GM12891 (cell line): ENCODE results near the gene MRPL33.
"Not testable (repeated sequence)": the region's sequence is repeated elsewhere in the genome, so short reads cannot be mapped to it uniquely, and the experiment has no call there.

Source experiments
- POLR2A ChIP-seq: IDR thresholded peaks from 2 replicates; pipeline ENCODE4 v1.6.1; 2011; ENCODE audit warnings: low read depth, low read length, control low read depth
- POLR2AphosphoS5 ChIP-seq: IDR thresholded peaks from 2 replicates; pipeline ENCODE4 v1.6.1; 2011; ENCODE audit warnings: low read depth, low read length, control low read depth
- POU2F2 ChIP-seq: IDR thresholded peaks from 2 replicates; pipeline ENCODE4 v1.6.1; 2011; ENCODE audit warnings: low read depth, mild to moderate bottlenecking, control low read depth, low read length, moderate library complexity
- SPI1 ChIP-seq: IDR thresholded peaks from 2 replicates; pipeline ENCODE4 v1.6.1; 2011; ENCODE audit warnings: low read depth, low read length, control low read depth
- TAF1 ChIP-seq: IDR thresholded peaks from 2 replicates; pipeline ENCODE4 v1.6.1; 2011; ENCODE audit warnings: low read depth, low read length, control low read depth

GRCh38 chr2:27745494-27745893 is 26.0 kb upstream of the MRPL33 start:
- TF ChIP-seq POLR2A, TAF1, POLR2AphosphoS5, SPI1, POU2F2: not testable (repeated sequence)
